Stimulated activated CD8-positive, alpha-beta memory T cell treated with anti-CD3 and anti-CD28 coated beads, Interleukin-7, amount 100 ng/mL, for 48 hours (primary cell): ENCODE results near the gene ADAMTSL4.
"Not testable (repeated sequence)": the region's sequence is repeated elsewhere in the genome, so short reads cannot be mapped to it uniquely, and the experiment has no call there.

ENCODE experiments used
- DNase-seq, 2 donors: peaks; one replicate each; pipeline ENCODE4 v3.0.0-alpha.2; 2020; ENCODE audit warnings: low read depth in 1 of 2; ENCODE audit errors: extremely low read depth in 1 of 2

The ADAMTSL4 gene

GRCh38 chr1:150554086-150554452 lies 4.9 kb downstream of the ADAMTSL4 start:
- no peak for DNase-seq

GRCh38 chr1:150555198-150555970 lies 6.2 kb downstream of the ADAMTSL4 start:
- no peak for DNase-seq

GRCh38 chr1:150555971-150556865 lies 7.0 kb downstream of the ADAMTSL4 start:
- DNase-seq, result no peak

- DNase-seq, result no peak
Observed at GRCh38 chr1:150557065-150557600, 7.9 kb downstream of the ADAMTSL4 start.

GRCh38 chr1:150557813-150558212 lies 8.6 kb downstream of the ADAMTSL4 start:
- DNase-seq, result no peak

GRCh38 chr1:150558303-150558704 lies 9.1 kb downstream of the ADAMTSL4 start:
- DNase-seq, result no peak

GRCh38 chr1:150558761-150559655 lies 9.8 kb downstream of the ADAMTSL4 start:
- DNase-seq, result no peak

- DNase-seq, result no peak
Observed at GRCh38 chr1:150559656-150560010, 10.4 kb downstream of the ADAMTSL4 start.

- no peak for DNase-seq
Observed at GRCh38 chr1:150560011-150560438, 10.8 kb downstream of the ADAMTSL4 start.

- DNase-seq, result peak; percentile 69 to 84
Observed at GRCh38 chr1:150560576-150561253, 11.5 kb downstream of the ADAMTSL4 start.

GRCh38 chr1:150561254-150561973 lies 12.2 kb downstream of the ADAMTSL4 start:
- DNase-seq, result peak; percentile 58 to 68

- peak; percentile 82 to 92 for DNase-seq
Observed at GRCh38 chr1:150561974-150562445, 12.8 kb downstream of the ADAMTSL4 start.

- peak; percentile 59 to 88 for DNase-seq
Observed at GRCh38 chr1:150562446-150563339, 13.5 kb downstream of the ADAMTSL4 start.

GRCh38 chr1:150563340-150564038 lies 14.3 kb downstream of the ADAMTSL4 start:
- no peak for DNase-seq

GRCh38 chr1:150564051-150564991 lies 15.1 kb downstream of the ADAMTSL4 start:
- no peak for DNase-seq

- DNase-seq, result not testable (repeated sequence)
Observed at GRCh38 chr1:150565240-150565991, 16.2 kb downstream of the ADAMTSL4 start.
